Right forelimb (tissue), 1 donor: ENCODE data around the gene TM7SF3.
"Not testable (repeated sequence)": the region's sequence is repeated elsewhere in the genome, so short reads cannot be mapped to it uniquely, and the experiment has no call there.

Experiments
- DNase-seq: peaks from one replicate; pipeline ENCODE4 v3.0.0-alpha.2; 2018

TM7SF3 gene

GRCh38 chr12:26976687-26977086 lies 37.5 kb downstream of the TM7SF3 start:
- DNase-seq: no peak

- DNase-seq: no peak
Observed at GRCh38 chr12:26971963-26972362, 42.2 kb downstream of the TM7SF3 start.

- no peak for DNase-seq
Observed at GRCh38 chr12:26970136-26970535, 44.0 kb downstream of the TM7SF3 start.

GRCh38 chr12:26966842-26967241 lies 47.3 kb downstream of the TM7SF3 start:
- no peak for DNase-seq

- DNase-seq: no peak
Observed at GRCh38 chr12:26963413-26963812, 50.8 kb downstream of the TM7SF3 start.

GRCh38 chr12:26961803-26962202 lies 52.4 kb downstream of the TM7SF3 start:
- DNase-seq: no peak

GRCh38 chr12:26961391-26961790 lies 52.8 kb downstream of the TM7SF3 start:
- DNase-seq: not testable (repeated sequence)

GRCh38 chr12:26954027-26954426 lies 60.2 kb downstream of the TM7SF3 start:
- DNase-seq: no peak

- DNase-seq: no peak
Observed at GRCh38 chr12:26953447-26953846, 60.7 kb downstream of the TM7SF3 start.

- DNase-seq: no peak
Observed at GRCh38 chr12:26948309-26948708, 65.9 kb downstream of the TM7SF3 start.

GRCh38 chr12:26941215-26941594 lies 73.0 kb downstream of the TM7SF3 start:
- no peak for DNase-seq

- no peak for DNase-seq
Observed at GRCh38 chr12:26940516-26941214, 73.5 kb downstream of the TM7SF3 start.

GRCh38 chr12:26939953-26940352 lies 74.2 kb downstream of the TM7SF3 start:
- no peak for DNase-seq

GRCh38 chr12:26939192-26939832 lies 74.9 kb downstream of the TM7SF3 start:
- DNase-seq: no peak

- no peak for DNase-seq
Observed at GRCh38 chr12:26938701-26939062, 75.5 kb downstream of the TM7SF3 start.

- peak; percentile 99 for DNase-seq
Observed at GRCh38 chr12:26937863-26938700, 76.1 kb downstream of the TM7SF3 start, which contains the start of the genes FGFR1OP2 and INTS13. FGFR1OP2 (plus strand) TSS chr12:26938470; CDS start chr12:26954159, 15,689 bp downstream. INTS13 (minus strand) TSS chr12:26937981; CDS start chr12:26936803, 1,178 bp downstream.

GRCh38 chr12:26937443-26937862 lies 76.7 kb downstream of the TM7SF3 start:
- no peak for DNase-seq

GRCh38 chr12:26936559-26937442 lies 77.4 kb downstream of the TM7SF3 start:
- no peak for DNase-seq

GRCh38 chr12:26935636-26936378 lies 78.4 kb downstream of the TM7SF3 start:
- DNase-seq: no peak

- DNase-seq: no peak
Observed at GRCh38 chr12:26929590-26929989, 84.6 kb downstream of the TM7SF3 start.

- DNase-seq: no peak
Observed at GRCh38 chr12:26928661-26929060, 85.5 kb downstream of the TM7SF3 start.
